HG03460 (cell line): Measurements from ENCODE around the gene C17orf113.

Experiments used
- ATAC-seq: cut with Tn5 transposase; IDR thresholded peaks from one replicate; pipeline ENCODE4 v1.9.1; 2021; ENCODE audit not compliant: unreplicated experiment

Gene C17orf113

GRCh38 chr17:42050393-42051012 is at the start of gene C17orf113:
Gene C17orf113, minus strand, starts transcription at chr17:42050601. Its CDS starts 7,225 bp downstream, at chr17:42043376.
- ATAC-seq, result no peak

GRCh38 chr17:42098730-42099399 is 48.5 kb upstream of the C17orf113 start:
- no peak for ATAC-seq

GRCh38 chr17:42097691-42098631 is 47.6 kb upstream of the C17orf113 start, which contains the start of gene ZNF385C:
Gene ZNF385C, minus strand, starts transcription at chr17:42098473. Its CDS starts 35,417 bp downstream, at chr17:42063056.
- no peak for ATAC-seq

- ATAC-seq, result no peak
These were observed 46.1 kb upstream of the C17orf113 start for GRCh38 chr17:42096360-42097111.

- no peak for ATAC-seq
These were observed 44.1 kb upstream of the C17orf113 start for GRCh38 chr17:42094375-42095069.

GRCh38 chr17:42092939-42093338 is 42.5 kb upstream of the C17orf113 start:
- ATAC-seq, result no peak

GRCh38 chr17:42090964-42091790 is 40.8 kb upstream of the C17orf113 start:
- ATAC-seq, result no peak

- ATAC-seq, result no peak
These were observed 38.3 kb upstream of the C17orf113 start for GRCh38 chr17:42088736-42089135.

- ATAC-seq, result no peak
These were observed 37.6 kb upstream of the C17orf113 start for GRCh38 chr17:42087736-42088705.

GRCh38 chr17:42087042-42087701 is 36.8 kb upstream of the C17orf113 start:
- no peak for ATAC-seq

GRCh38 chr17:42081516-42082129 is 31.2 kb upstream of the C17orf113 start:
- ATAC-seq, result no peak

- no peak for ATAC-seq
These were observed 29.1 kb upstream of the C17orf113 start for GRCh38 chr17:42079541-42079940.

- no peak for ATAC-seq
These were observed 28.1 kb upstream of the C17orf113 start for GRCh38 chr17:42078396-42079043.

- ATAC-seq, result no peak
These were observed 27.4 kb upstream of the C17orf113 start for GRCh38 chr17:42077755-42078154.

- ATAC-seq, result no peak
These were observed 26.6 kb upstream of the C17orf113 start for GRCh38 chr17:42076797-42077559.

GRCh38 chr17:42075789-42076188 is 25.4 kb upstream of the C17orf113 start:
- no peak for ATAC-seq
